ENCODE data around the gene PDCD6IP. TPM values are rescaled to one million over a fixed set of nuclear protein-coding genes. Genes with fewer than 3 reads are reported as not detected.

The PDCD6IP gene
- polyA plus RNA-seq, 1 donor from 2014 or later = 196 TPM

GRCh38 chr3:33823821-33824220, 25.4 kb downstream of the PDCD6IP start:
- no peak for TF ChIP-seq TAF1 (IDR thresholded peaks at IDR 0.05; ENCODE audit: low read depth)
- no peak for TF ChIP-seq EP300 (conservative IDR thresholded peaks at IDR 0.05; ENCODE audit: poor library complexity, severe bottlenecking)
- TF ChIP-seq MXI1 (conservative IDR thresholded peaks at IDR 0.05; ENCODE audit: poor library complexity, severe bottlenecking) = no peak
- no peak for TF ChIP-seq POLR2AphosphoS5 (IDR thresholded peaks at IDR 0.05)
- no peak for TF ChIP-seq RAD21 (conservative IDR thresholded peaks at IDR 0.05)
- TF ChIP-seq EZH2 (IDR thresholded peaks at IDR 0.05; ENCODE audit: borderline replicate concordance, insufficient read depth, low read length, poor library complexity, severe bottlenecking) = no peak
- TF ChIP-seq, protein P1, sequence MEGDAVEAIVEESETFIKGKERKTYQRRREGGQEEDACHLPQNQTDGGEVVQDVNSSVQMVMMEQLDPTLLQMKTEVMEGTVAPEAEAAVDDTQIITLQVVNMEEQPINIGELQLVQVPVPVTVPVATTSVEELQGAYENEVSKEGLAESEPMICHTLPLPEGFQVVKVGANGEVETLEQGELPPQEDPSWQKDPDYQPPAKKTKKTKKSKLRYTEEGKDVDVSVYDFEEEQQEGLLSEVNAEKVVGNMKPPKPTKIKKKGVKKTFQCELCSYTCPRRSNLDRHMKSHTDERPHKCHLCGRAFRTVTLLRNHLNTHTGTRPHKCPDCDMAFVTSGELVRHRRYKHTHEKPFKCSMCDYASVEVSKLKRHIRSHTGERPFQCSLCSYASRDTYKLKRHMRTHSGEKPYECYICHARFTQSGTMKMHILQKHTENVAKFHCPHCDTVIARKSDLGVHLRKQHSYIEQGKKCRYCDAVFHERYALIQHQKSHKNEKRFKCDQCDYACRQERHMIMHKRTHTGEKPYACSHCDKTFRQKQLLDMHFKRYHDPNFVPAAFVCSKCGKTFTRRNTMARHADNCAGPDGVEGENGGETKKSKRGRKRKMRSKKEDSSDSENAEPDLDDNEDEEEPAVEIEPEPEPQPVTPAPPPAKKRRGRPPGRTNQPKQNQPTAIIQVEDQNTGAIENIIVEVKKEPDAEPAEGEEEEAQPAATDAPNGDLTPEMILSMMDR (IDR thresholded peaks at IDR 0.05; ENCODE audit: poor library complexity, severe bottlenecking) = no peak
- TF ChIP-seq, protein P2, sequence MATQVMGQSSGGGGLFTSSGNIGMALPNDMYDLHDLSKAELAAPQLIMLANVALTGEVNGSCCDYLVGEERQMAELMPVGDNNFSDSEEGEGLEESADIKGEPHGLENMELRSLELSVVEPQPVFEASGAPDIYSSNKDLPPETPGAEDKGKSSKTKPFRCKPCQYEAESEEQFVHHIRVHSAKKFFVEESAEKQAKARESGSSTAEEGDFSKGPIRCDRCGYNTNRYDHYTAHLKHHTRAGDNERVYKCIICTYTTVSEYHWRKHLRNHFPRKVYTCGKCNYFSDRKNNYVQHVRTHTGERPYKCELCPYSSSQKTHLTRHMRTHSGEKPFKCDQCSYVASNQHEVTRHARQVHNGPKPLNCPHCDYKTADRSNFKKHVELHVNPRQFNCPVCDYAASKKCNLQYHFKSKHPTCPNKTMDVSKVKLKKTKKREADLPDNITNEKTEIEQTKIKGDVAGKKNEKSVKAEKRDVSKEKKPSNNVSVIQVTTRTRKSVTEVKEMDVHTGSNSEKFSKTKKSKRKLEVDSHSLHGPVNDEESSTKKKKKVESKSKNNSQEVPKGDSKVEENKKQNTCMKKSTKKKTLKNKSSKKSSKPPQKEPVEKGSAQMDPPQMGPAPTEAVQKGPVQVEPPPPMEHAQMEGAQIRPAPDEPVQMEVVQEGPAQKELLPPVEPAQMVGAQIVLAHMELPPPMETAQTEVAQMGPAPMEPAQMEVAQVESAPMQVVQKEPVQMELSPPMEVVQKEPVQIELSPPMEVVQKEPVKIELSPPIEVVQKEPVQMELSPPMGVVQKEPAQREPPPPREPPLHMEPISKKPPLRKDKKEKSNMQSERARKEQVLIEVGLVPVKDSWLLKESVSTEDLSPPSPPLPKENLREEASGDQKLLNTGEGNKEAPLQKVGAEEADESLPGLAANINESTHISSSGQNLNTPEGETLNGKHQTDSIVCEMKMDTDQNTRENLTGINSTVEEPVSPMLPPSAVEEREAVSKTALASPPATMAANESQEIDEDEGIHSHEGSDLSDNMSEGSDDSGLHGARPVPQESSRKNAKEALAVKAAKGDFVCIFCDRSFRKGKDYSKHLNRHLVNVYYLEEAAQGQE (IDR thresholded peaks at IDR 0.05; ENCODE audit: borderline replicate concordance) = no peak
- TF ChIP-seq SMC3 (conservative IDR thresholded peaks at IDR 0.05; ENCODE audit: poor library complexity) = no peak
- Histone ChIP-seq H2AFZ (ENCODE audit: low read depth, low read length) (no peak overlapping the region), H3F3A (ENCODE audit: insufficient read depth, low read length, poor library complexity, severe bottlenecking) (no peaks in the 10 kb centered on the region), H3K4me2 (ENCODE audit: low read length) (no peak overlapping the region), H3K9ac (ENCODE audit: low read length) (no peak overlapping the region), H3K27ac (ENCODE audit: low read length) (no peak overlapping the region), H3K9me3 (ENCODE audit: low read length) (no peaks in the 10 kb centered on the region), H3K79me2 (replicated peaks; ENCODE audit: insufficient read depth, low read length) (peaks cover 6% of the 10 kb centered on the region), H4K20me1 (ENCODE audit: insufficient read depth) (no peaks in the 10 kb centered on the region), H3K27me3 (ENCODE audit: insufficient read depth, low read depth, low read length) (no peaks in the 10 kb centered on the region), H3K9me2 (ENCODE audit: insufficient read depth, low read length) (no peaks in the 10 kb centered on the region), H3K4me3 (ENCODE audit: low read length) (no peak overlapping the region), H3K36me3 (ENCODE audit: insufficient read depth, low read length) (no peaks in the 10 kb centered on the region)

GRCh38 chr3:33825111-33825510, 26.7 kb downstream of the PDCD6IP start:
- Histone ChIP-seq H2AFZ (ENCODE audit: low read depth, low read length) (no peak overlapping the region), H3F3A (ENCODE audit: insufficient read depth, low read length, poor library complexity, severe bottlenecking) (no peaks in the 10 kb centered on the region), H3K4me3 (ENCODE audit: low read length) (no peak overlapping the region), H4K20me1 (ENCODE audit: insufficient read depth) (no peaks in the 10 kb centered on the region), H3K27me3 (ENCODE audit: insufficient read depth, low read depth, low read length) (no peaks in the 10 kb centered on the region), H3K4me2 (ENCODE audit: low read length) (no peak overlapping the region), H3K9me3 (ENCODE audit: low read length) (no peaks in the 10 kb centered on the region), H3K9ac (ENCODE audit: low read length) (no peak overlapping the region), H3K9me2 (ENCODE audit: insufficient read depth, low read length) (no peaks in the 10 kb centered on the region), H3K36me3 (ENCODE audit: insufficient read depth, low read length) (no peaks in the 10 kb centered on the region), H3K27ac (ENCODE audit: low read length) (no peak overlapping the region), H3K79me2 (replicated peaks; ENCODE audit: insufficient read depth, low read length) (peaks cover 6% of the 10 kb centered on the region)
- TF ChIP-seq RAD21 (conservative IDR thresholded peaks at IDR 0.05) (no peak), SMC3 (conservative IDR thresholded peaks at IDR 0.05; ENCODE audit: poor library complexity) (no peak), EZH2 (IDR thresholded peaks at IDR 0.05; ENCODE audit: borderline replicate concordance, insufficient read depth, low read length, poor library complexity, severe bottlenecking) (no peak), MXI1 (conservative IDR thresholded peaks at IDR 0.05; ENCODE audit: poor library complexity, severe bottlenecking) (no peak), POLR2AphosphoS5 (IDR thresholded peaks at IDR 0.05) (no peak), EP300 (conservative IDR thresholded peaks at IDR 0.05; ENCODE audit: poor library complexity, severe bottlenecking) (no peak), TAF1 (IDR thresholded peaks at IDR 0.05; ENCODE audit: low read depth) (no peak)
- TF ChIP-seq, protein P2 (IDR thresholded peaks at IDR 0.05; ENCODE audit: borderline replicate concordance) = no peak
- TF ChIP-seq, protein P1 (IDR thresholded peaks at IDR 0.05; ENCODE audit: poor library complexity, severe bottlenecking) = no peak
